Fibroblast of the conjunctiva (primary cell): ENCODE measurements around the gene CEACAM6.

Experiments used
- DNase-seq: peaks from one replicate; pipeline ENCODE4 v3.0.0-alpha.2; 2010; ENCODE audit warnings: low read depth

CEACAM6 gene

DNA sequence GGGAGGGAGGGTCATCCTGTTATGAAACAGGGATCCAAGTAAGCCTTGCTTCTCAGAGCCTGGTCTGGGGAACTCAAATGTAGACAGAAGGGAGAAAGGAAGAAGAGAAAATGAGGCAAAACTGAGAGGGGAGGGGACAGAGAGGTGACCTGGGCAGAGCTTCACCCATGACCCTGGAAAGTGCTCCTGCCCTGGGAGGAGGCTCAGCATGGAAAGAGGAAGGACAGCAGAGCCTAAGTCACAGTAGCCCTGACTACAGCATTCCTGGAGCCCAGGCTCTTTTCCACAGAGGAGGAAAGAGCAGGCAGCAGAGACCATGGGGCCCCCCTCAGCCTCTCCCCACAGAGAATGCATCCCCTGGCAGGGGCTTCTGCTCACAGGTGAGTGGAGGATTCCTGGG, 41.0 kb downstream of the CEACAM6 start, which contains the start of gene CEACAM3:
TSS of gene CEACAM3 (plus strand) at position 226 of the 400 bp plus-strand sequence. CDS start at position 317, 91 bp downstream.
- no peak for DNase-seq

DNA sequence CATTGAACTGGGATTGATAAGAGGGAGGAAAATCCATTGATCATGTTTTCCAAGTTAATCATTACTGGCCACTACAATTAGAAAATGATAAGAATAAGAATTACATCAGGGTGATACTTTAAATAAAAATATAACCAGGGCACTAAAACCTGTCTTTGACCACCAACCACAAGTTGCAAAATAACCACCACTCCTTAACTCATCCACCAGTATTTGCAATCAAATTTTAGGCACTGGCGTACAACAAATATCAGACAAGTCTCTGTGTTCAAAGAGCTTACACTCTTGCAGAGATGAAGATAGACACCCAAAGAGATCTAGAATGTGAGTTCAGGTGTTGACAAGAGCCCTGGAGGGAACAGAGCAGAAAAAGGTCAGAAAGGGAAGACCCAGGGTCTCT, 41.6 kb downstream of the CEACAM6 start:
- no peak for DNase-seq

- no peak for DNase-seq
These were observed 44.2 kb downstream of the CEACAM6 start for GRCh38 chr19:41799444-41800000.

GRCh38 chr19:41801031-41801430, 45.7 kb downstream of the CEACAM6 start:
- DNase-seq: no peak

DNA sequence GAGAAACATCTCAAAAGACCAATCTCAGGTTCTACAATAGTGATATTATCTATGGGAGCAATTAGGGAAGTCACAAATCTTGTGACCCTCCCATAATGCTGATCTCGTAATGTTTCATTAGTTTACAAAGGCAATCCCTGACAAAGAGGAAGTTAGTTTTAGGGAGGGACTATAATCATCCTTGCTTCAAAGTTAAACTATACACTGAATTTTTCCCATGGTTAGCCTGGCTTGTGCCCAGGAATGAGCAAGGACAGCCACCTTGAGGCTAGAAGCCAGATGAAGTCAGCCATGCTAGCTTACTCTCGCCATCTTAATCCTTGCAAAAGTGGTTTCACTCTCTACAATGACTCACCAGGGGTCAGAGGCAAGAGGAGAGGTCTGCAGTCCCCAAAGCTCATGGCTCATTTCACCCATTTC, 46.5 kb downstream of the CEACAM6 start:
- no peak for DNase-seq

DNA sequence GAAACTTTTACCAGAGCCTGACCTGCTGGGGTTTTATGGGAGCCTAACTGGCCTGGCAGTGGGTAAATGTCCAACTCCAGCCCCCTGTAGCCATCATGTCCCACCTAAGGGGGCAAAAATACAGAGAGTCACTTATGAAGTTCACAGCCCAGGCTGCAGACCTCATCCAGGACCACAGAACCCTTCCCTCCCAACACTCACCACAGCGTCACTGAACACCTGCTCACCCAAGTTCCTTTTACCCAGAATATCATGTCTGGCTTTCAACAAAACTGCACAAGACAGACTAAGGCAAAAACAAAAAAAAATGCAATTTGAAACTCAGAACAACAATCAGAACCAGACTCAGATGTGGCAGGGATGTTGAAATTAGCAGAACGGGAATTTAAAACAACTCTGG, 47.4 kb downstream of the CEACAM6 start:
- DNase-seq: no peak

- DNase-seq: no peak
These were observed 49.0 kb downstream of the CEACAM6 start for GRCh38 chr19:41804336-41804735.

DNA sequence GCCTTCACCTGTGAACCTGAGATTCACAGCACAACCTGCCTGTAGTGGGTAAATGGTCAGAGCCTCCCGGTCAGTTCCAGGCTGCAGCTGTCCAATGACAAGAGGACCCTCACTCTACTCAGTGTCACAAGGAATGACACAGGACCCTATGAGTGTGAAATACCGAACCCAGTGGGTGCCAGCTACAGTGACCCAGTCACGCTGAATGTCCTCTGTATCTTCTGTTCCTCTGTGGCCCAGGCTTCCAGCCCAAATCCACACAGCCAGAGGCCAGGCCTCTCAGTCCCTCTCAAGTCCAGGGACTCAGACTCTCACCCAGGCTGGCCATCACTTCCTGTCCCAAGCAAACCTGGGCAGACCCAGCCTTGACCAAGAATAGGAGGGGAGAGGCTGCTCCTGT, 51.8 kb downstream of the CEACAM6 start:
- DNase-seq: no peak

GRCh38 chr19:41808663-41809566, 53.6 kb downstream of the CEACAM6 start:
- no peak for DNase-seq

DNA sequence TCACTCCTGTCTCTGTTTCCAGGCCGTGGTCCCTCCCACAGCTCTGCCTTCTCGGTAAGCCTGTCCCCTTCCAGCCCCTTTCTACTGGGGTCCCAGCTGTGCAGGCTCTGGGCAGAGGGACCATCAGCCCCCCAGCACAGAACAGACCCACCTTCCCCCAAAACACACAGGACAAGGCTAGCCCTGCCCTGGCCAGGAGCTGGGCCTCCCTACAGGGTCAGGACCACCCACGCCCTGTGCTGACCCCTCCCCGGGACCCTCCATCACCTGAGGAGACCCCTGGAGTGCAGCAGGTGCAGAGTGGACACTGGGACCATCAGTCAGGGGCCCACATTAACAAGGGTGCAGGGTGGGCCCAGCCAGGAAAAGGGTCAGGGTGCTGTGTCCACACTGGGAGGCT, 55.0 kb downstream of the CEACAM6 start:
- no peak for DNase-seq

DNA sequence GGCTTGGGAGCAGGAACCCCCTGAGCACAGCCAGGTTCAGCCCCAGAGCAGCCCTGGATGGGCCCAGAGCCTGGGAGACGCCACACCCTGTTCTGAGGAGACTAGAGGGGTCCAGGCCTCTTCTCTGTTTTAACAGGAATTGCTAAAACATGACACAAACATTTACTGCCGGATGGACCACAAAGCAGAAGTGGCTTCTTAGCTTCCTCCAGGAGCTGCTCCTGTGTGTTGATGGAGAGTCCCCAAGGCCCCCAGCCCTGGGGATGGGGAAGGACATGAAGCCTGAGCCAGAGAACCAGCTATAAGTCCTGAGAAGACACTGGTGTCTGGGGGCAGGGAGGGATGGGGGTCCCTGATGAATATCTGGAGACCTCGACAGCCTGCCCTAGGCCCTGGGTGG, 55.7 kb downstream of the CEACAM6 start:
- no peak for DNase-seq

GRCh38 chr19:41811981-41812380, 56.7 kb downstream of the CEACAM6 start:
- no peak for DNase-seq

GRCh38 chr19:41813911-41814310, 58.6 kb downstream of the CEACAM6 start:
- DNase-seq: no peak

GRCh38 chr19:41815301-41815700, 60.0 kb downstream of the CEACAM6 start:
- DNase-seq: no peak

DNA sequence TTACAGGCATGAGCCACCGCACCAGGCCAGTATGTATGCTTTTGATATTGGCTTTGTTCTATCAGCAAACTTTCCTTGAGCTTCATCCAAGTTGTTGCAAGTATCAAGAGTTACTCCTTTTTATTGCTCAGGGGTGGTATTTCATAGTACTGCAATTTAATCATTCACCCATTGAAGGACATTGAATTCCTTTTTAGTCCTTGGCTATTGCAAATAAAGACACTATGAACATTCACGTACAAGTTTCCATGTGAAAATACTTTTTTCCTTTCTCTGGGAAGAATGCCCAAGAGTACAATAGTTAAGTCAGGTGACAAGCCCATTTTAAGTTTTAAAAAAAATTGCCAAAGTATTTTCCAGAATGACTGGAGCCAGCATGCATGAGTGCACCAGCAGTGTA, 61.4 kb downstream of the CEACAM6 start:
- DNase-seq: no peak

DNA sequence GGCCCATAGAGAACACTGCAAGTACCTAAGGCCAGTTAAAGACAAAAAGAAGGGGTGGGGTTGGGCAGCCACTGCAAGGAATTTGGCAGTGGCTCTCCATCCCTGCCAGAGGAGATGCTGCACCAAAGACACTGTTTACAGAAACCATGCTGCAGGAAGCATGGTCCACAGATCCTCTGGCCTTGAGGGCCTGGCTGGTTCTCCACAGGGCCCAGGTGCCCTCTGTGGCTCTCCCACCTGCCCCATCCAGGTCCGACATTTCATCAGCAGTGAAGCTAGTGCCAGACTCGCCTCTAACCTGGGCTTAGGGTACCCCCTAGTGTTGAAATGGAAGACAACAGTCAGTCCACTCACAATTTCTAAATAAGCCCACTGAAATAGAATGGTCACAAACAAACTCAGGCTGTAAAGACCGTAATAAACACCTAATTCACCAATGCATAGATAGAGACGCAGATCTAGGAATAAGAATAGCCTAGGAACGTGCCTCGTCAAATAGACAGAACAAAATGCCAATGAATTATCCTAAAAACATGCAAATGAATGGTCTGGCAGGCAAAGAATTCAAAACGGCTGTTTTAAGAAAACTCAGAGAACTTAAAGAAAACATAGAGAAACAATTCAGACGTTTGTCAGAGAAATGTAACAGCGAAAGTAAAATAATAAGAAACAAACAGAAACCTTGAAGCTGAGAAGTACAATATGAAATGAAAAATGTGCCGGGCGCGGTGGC, 65.8 kb downstream of the CEACAM6 start:
- DNase-seq: no peak
